ENCODE data around the gene PPARA. TPM values are rescaled to one million over a fixed set of nuclear protein-coding genes. Genes with fewer than 3 reads are reported as not detected.
"Not testable (repeated sequence)": the region's sequence is repeated elsewhere in the genome, so short reads cannot be mapped to it uniquely, and the experiment has no call there.

Gene PPARA
- total RNA-seq, 2 donors from 2014 or later, result 31.7 to 36.1 TPM

GRCh38 chr22:46139417-46139816, 10.9 kb upstream of the PPARA start:
- not testable (repeated sequence) for H3K36me3 Mint-ChIP-seq; H3K4me1 Mint-ChIP-seq (ENCODE audit: low read depth in 2 of 2); ATAC-seq; H3K4me3 Mint-ChIP-seq; H3K27ac Mint-ChIP-seq; DNase-seq (ENCODE audit: low spot score); H3K9me3 Mint-ChIP-seq; H3K27me3 Mint-ChIP-seq

- Mint-ChIP-seq H3K9me3 (no peaks in the 10 kb centered on the region), H3K4me3 (no peak overlapping the region), H3K4me1 (ENCODE audit: low read depth in 2 of 2) (peaks cover 0 to 4% of the 10 kb centered on the region in 2 donors), H3K36me3 (no peaks in the 10 kb centered on the region), H3K27ac (no peak overlapping the region), H3K27me3 (no peaks in the 10 kb centered on the region)
- DNase-seq (ENCODE audit: low spot score) (no peak), ATAC-seq (no peak)
Measured at GRCh38 chr22:46139895-46140350, 10.4 kb upstream of the PPARA start.

GRCh38 chr22:46140989-46141928, 9.1 kb upstream of the PPARA start:
- ATAC-seq (no peak), DNase-seq (ENCODE audit: low spot score) (no peak)
- H3K4me3 Mint-ChIP-seq, result no peak overlapping the region
- H3K9me3 Mint-ChIP-seq, result no peaks in the 10 kb centered on the region
- no peaks in the 10 kb centered on the region for H3K36me3 Mint-ChIP-seq
- H3K27ac Mint-ChIP-seq, result no peak overlapping the region
- H3K27me3 Mint-ChIP-seq, result no peaks in the 10 kb centered on the region
- peaks cover 0 to 4% of the 10 kb centered on the region in 2 donors for H3K4me1 Mint-ChIP-seq (ENCODE audit: low read depth in 2 of 2)

GRCh38 chr22:46142548-46143490, 7.5 kb upstream of the PPARA start:
- no peaks in the 10 kb centered on the region for H3K27me3 Mint-ChIP-seq
- H3K36me3 Mint-ChIP-seq, result no peaks in the 10 kb centered on the region
- H3K27ac Mint-ChIP-seq, result no peak overlapping the region
- H3K4me3 Mint-ChIP-seq, result no peak overlapping the region
- ATAC-seq (no peak), DNase-seq (ENCODE audit: low spot score) (no peak)
- H3K9me3 Mint-ChIP-seq, result no peaks in the 10 kb centered on the region
- H3K4me1 Mint-ChIP-seq (ENCODE audit: low read depth in 2 of 2), result peaks cover 0 to 4% of the 10 kb centered on the region in 2 donors

GRCh38 chr22:46143491-46144147, 6.7 kb upstream of the PPARA start:
- no peak overlapping the region for H3K27ac Mint-ChIP-seq

GRCh38 chr22:46145361-46145851, 4.9 kb upstream of the PPARA start:
- Mint-ChIP-seq H3K27me3 (no peaks in the 10 kb centered on the region), H3K27ac (no peak overlapping the region), H3K4me1 (ENCODE audit: low read depth in 2 of 2) (peaks cover 7 to 11% of the 10 kb centered on the region in 2 donors), H3K36me3 (no peaks in the 10 kb centered on the region), H3K9me3 (no peaks in the 10 kb centered on the region), H3K4me3 (no peak overlapping the region)
- ATAC-seq (no peak), DNase-seq (ENCODE audit: low spot score) (no peak)

More at GRCh38 chr22:46143491-46144147, 6.7 kb upstream of the PPARA start:
- no peak for ATAC-seq
- Mint-ChIP-seq H3K4me1 (ENCODE audit: low read depth in 2 of 2) (peaks cover 0 to 4% of the 10 kb centered on the region in 2 donors), H3K4me3 (no peak overlapping the region), H3K36me3 (no peaks in the 10 kb centered on the region), H3K27me3 (no peaks in the 10 kb centered on the region), H3K9me3 (no peaks in the 10 kb centered on the region)
- DNase-seq (ENCODE audit: low spot score), result no peak

- Mint-ChIP-seq H3K27ac (no peak overlapping the region), H3K36me3 (no peaks in the 10 kb centered on the region), H3K27me3 (no peaks in the 10 kb centered on the region), H3K4me1 (ENCODE audit: low read depth in 2 of 2) (peaks cover 7 to 11% of the 10 kb centered on the region in 2 donors), H3K4me3 (no peak overlapping the region), H3K9me3 (no peaks in the 10 kb centered on the region)
- DNase-seq (ENCODE audit: low spot score) (no peak), ATAC-seq (no peak)
Measured at GRCh38 chr22:46145896-46146295, 4.4 kb upstream of the PPARA start.

GRCh38 chr22:46146329-46146728, 4.0 kb upstream of the PPARA start:
- H3K4me3 Mint-ChIP-seq, result no peak overlapping the region
- H3K9me3 Mint-ChIP-seq, result no peaks in the 10 kb centered on the region
- H3K27me3 Mint-ChIP-seq, result no peaks in the 10 kb centered on the region
- no peak for DNase-seq (ENCODE audit: low spot score)
- no peak for ATAC-seq
- H3K36me3 Mint-ChIP-seq, result no peaks in the 10 kb centered on the region
- no peak overlapping the region for H3K27ac Mint-ChIP-seq
- peaks cover 7 to 11% of the 10 kb centered on the region in 2 donors for H3K4me1 Mint-ChIP-seq (ENCODE audit: low read depth in 2 of 2)

GRCh38 chr22:46147061-46147460, 3.3 kb upstream of the PPARA start:
- no peak overlapping the region for H3K4me3 Mint-ChIP-seq
- ATAC-seq, result no peak
- no peak for DNase-seq (ENCODE audit: low spot score)
- no peaks in the 10 kb centered on the region for H3K9me3 Mint-ChIP-seq
- H3K36me3 Mint-ChIP-seq, result no peaks in the 10 kb centered on the region
- no peaks in the 10 kb centered on the region for H3K27me3 Mint-ChIP-seq
- H3K27ac Mint-ChIP-seq, result no peak overlapping the region
- H3K4me1 Mint-ChIP-seq (ENCODE audit: low read depth in 2 of 2), result peaks cover 7 to 13% of the 10 kb centered on the region in 2 donors

GRCh38 chr22:46147471-46148267, 2.7 kb upstream of the PPARA start:
- Mint-ChIP-seq H3K9me3 (no peaks in the 10 kb centered on the region), H3K4me1 (ENCODE audit: low read depth in 2 of 2) (peaks cover 7 to 18% of the 10 kb centered on the region in 2 donors), H3K36me3 (no peaks in the 10 kb centered on the region), H3K4me3 (no peak overlapping the region), H3K27me3 (no peaks in the 10 kb centered on the region), H3K27ac (no peak overlapping the region)
- ATAC-seq, result no peak
- DNase-seq (ENCODE audit: low spot score), result no peak

GRCh38 chr22:46148336-46148735, 2.0 kb upstream of the PPARA start:
- DNase-seq (ENCODE audit: low spot score), result no peak
- Mint-ChIP-seq H3K9me3 (no peaks in the 10 kb centered on the region), H3K4me3 (no peak overlapping the region), H3K27ac (peak overlapping the region in 1 of 2 donors; percentile 41), H3K36me3 (no peaks in the 10 kb centered on the region), H3K27me3 (no peaks in the 10 kb centered on the region), H3K4me1 (ENCODE audit: low read depth in 2 of 2) (peaks cover 7 to 18% of the 10 kb centered on the region in 2 donors)
- ATAC-seq, result no peak

- DNase-seq (ENCODE audit: low spot score), result no peak
- Mint-ChIP-seq H3K4me1 (ENCODE audit: low read depth in 2 of 2) (peaks cover 7 to 18% of the 10 kb centered on the region in 2 donors), H3K27me3 (no peaks in the 10 kb centered on the region), H3K4me3 (peak overlapping the region; percentile 76), H3K9me3 (no peaks in the 10 kb centered on the region), H3K27ac (peak overlapping the region; percentile 23 to 41), H3K36me3 (no peaks in the 10 kb centered on the region)
- no peak for ATAC-seq
Measured at GRCh38 chr22:46148816-46149511, 1.4 kb upstream of the PPARA start.
